CD8-positive, alpha-beta memory T cell (primary cell): Measurements from ENCODE around the gene TENM3. TPM values are rescaled to one million over a fixed set of nuclear protein-coding genes. Genes with fewer than 3 reads are reported as not detected.
"Not testable (repeated sequence)": the region's sequence is repeated elsewhere in the genome, so short reads cannot be mapped to it uniquely, and the experiment has no call there.

ENCODE experiments used
- CTCF ChIA-PET: fragments of 350-600 bp; sonication (Branson Sonifier 250); formaldehyde crosslinking; loops from one replicate; lab custom pipeline; 2021; ENCODE audit warnings: antibody characterized with exemption; lab: Charles Lee
- POLR2A ChIA-PET: fragments of 350-600 bp; sonication (Branson Sonifier 250); formaldehyde crosslinking; loops from one replicate; lab custom pipeline; 2021; ENCODE audit warnings: antibody characterized with exemption; lab: Charles Lee
- DNase-seq, 5 donors: peaks; one replicate each; pipeline versions ENCODE4 v3.0.0 to v3.0.0-alpha.2; 2020 to 2022; ENCODE audit warnings: mixed read lengths in 1 of 5
- H3K27ac ChIP-seq: one replicate; pipeline ENCODE4 v1.7.0; 2013; ENCODE audit warnings: low read depth, mild to moderate bottlenecking, low read length, moderate library complexity
- H3K27me3 ChIP-seq: 2 replicates; pipeline ENCODE4 v1.7.0; 2013; ENCODE audit warnings: low read length, mild to moderate bottlenecking; ENCODE audit not compliant: insufficient read depth, poor library complexity, severe bottlenecking
- H3K36me3 ChIP-seq: 2 replicates; pipeline ENCODE4 v1.7.0; 2013; ENCODE audit warnings: mild to moderate bottlenecking, low read length, moderate library complexity; ENCODE audit not compliant: insufficient read depth
- H3K4me1 ChIP-seq: 2 replicates; pipeline ENCODE4 v1.7.0; 2013; ENCODE audit warnings: mild to moderate bottlenecking, low read length, moderate library complexity; ENCODE audit not compliant: insufficient read depth
- H3K4me3 ChIP-seq: 2 replicates; pipeline ENCODE4 v1.7.0; 2013; ENCODE audit warnings: mild to moderate bottlenecking, low read length
- H3K9me3 ChIP-seq: 2 replicates; pipeline ENCODE4 v1.7.0; 2013; ENCODE audit warnings: mild to moderate bottlenecking, low read length
- H3K27ac Mint-ChIP-seq, 8 donors: one replicate each; pipeline ENCODE4 v1.8.0; 2020 to 2021; ENCODE audit warnings: mixed read lengths in 8 of 8, mild to moderate bottlenecking in 6 of 8, inconsistent platforms in 3 of 8, moderate library complexity in 3 of 8
- H3K27me3 Mint-ChIP-seq, 2 donors: one replicate each; pipeline ENCODE4 v1.8.0; 2020 to 2021; ENCODE audit warnings: mixed read lengths in 2 of 2, mild to moderate bottlenecking in 1 of 2, moderate library complexity in 1 of 2
- H3K36me3 Mint-ChIP-seq, 3 donors: one replicate each; pipeline ENCODE4 v1.8.0; 2020 to 2021; ENCODE audit warnings: mixed read lengths in 3 of 3, inconsistent platforms in 1 of 3, mild to moderate bottlenecking in 1 of 3
- H3K4me1 Mint-ChIP-seq, 3 donors: one replicate each; pipeline ENCODE4 v1.8.0; 2020 to 2021; ENCODE audit warnings: mixed read lengths in 3 of 3, inconsistent platforms in 1 of 3, mild to moderate bottlenecking in 1 of 3
- H3K4me3 Mint-ChIP-seq, 7 donors: one replicate each; pipeline ENCODE4 v1.8.0; 2020 to 2021; ENCODE audit warnings: mixed read lengths in 7 of 7, mild to moderate bottlenecking in 6 of 7, moderate library complexity in 4 of 7, inconsistent platforms in 2 of 7
- H3K9me3 Mint-ChIP-seq, 5 donors: one replicate each; pipeline ENCODE4 v1.8.0; 2020 to 2022; ENCODE audit warnings: mixed read lengths in 5 of 5, mild to moderate bottlenecking in 3 of 5, moderate library complexity in 2 of 5, inconsistent platforms in 1 of 5
- polyA plus RNA-seq: library from polyadenylated mRNA; unstranded; fragments of 300-500 nt; fragmentation: Illumina TruSeq; gene quantifications from one replicate; pipeline ENCODE4 v1.2.3, GENCODE V29; 2021
- total RNA-seq, 2 experiments: library from RNA; stranded (reverse); gene quantifications; one replicate each; pipeline ENCODE4 v1.2.3, GENCODE V29; 2021

TENM3 gene
- total and polyA plus RNA-seq, 3 experiments from 2014 or later = not detected

- Mint-ChIP-seq H3K4me1 (no peaks in the 10 kb centered on the region), H3K36me3 (no peaks in the 10 kb centered on the region), H3K27ac (no peak overlapping the region), H3K27me3 (no peaks in the 10 kb centered on the region), H3K4me3 (no peak overlapping the region), H3K9me3 (peaks cover 3 to 9% (median 9%) of the 10 kb centered on the region in 5 donors)
- Histone ChIP-seq H3K36me3 (no peaks in the 10 kb centered on the region), H3K27me3 (no peaks in the 10 kb centered on the region), H3K4me3 (no peak overlapping the region), H3K9me3 (no peaks in the 10 kb centered on the region), H3K27ac (no peak overlapping the region), H3K4me1 (no peaks in the 10 kb centered on the region)
- no peak for DNase-seq
- POLR2A ChIA-PET = no interaction called here
- CTCF ChIA-PET = no interaction called here
Observed at GRCh38 chr4:182240161-182241130, 2.8 kb upstream of the TENM3 start.

GRCh38 chr4:182242260-182242659 lies 942 bp upstream of the TENM3 start:
- H3K4me1 Mint-ChIP-seq, H3K4me1 ChIP-seq, H3K27me3 Mint-ChIP-seq, H3K4me3 Mint-ChIP-seq, POLR2A ChIA-PET, H3K27ac ChIP-seq, H3K4me3 ChIP-seq, H3K9me3 ChIP-seq, H3K27ac Mint-ChIP-seq, H3K36me3 Mint-ChIP-seq, DNase-seq, H3K27me3 ChIP-seq, CTCF ChIA-PET, H3K36me3 ChIP-seq: not testable (repeated sequence)
- peaks cover 5 to 11% (median 6%) of the 10 kb centered on the region in 5 donors for H3K9me3 Mint-ChIP-seq

- H3K4me1 ChIP-seq = no peaks in the 10 kb centered on the region
Observed at GRCh38 chr4:182242787-182243186, 415 bp upstream of the TENM3 start.

GRCh38 chr4:182245041-182245440 lies 1.8 kb downstream of the TENM3 start:
- Mint-ChIP-seq H3K9me3 (peaks cover 4 to 11% (median 9%) of the 10 kb centered on the region in 5 donors), H3K4me1 (no peaks in the 10 kb centered on the region), H3K27me3 (no peaks in the 10 kb centered on the region), H3K27ac (peak overlapping the region in 2 of 8 donors; percentile 15 to 38), H3K4me3 (no peak overlapping the region), H3K36me3 (no peaks in the 10 kb centered on the region)
- ChIA-PET POLR2A (no interaction called here), CTCF (no interaction called here)
- Histone ChIP-seq H3K36me3 (no peaks in the 10 kb centered on the region), H3K27ac (no peak overlapping the region), H3K4me1 (no peaks in the 10 kb centered on the region), H3K9me3 (no peaks in the 10 kb centered on the region), H3K4me3 (no peak overlapping the region), H3K27me3 (no peaks in the 10 kb centered on the region)
- DNase-seq = no peak

More at GRCh38 chr4:182242787-182243186, 415 bp upstream of the TENM3 start:
- Histone ChIP-seq H3K27me3 (no peaks in the 10 kb centered on the region), H3K9me3 (no peaks in the 10 kb centered on the region), H3K36me3 (no peaks in the 10 kb centered on the region), H3K27ac (no peak overlapping the region), H3K4me3 (no peak overlapping the region)
- no peaks in the 10 kb centered on the region for H3K27me3 Mint-ChIP-seq
- H3K4me1 Mint-ChIP-seq = no peaks in the 10 kb centered on the region
- H3K4me3 Mint-ChIP-seq = no peak overlapping the region
- no peak for DNase-seq
- peaks cover 2 to 11% (median 6%) of the 10 kb centered on the region in 5 donors for H3K9me3 Mint-ChIP-seq
- no peaks in the 10 kb centered on the region for H3K36me3 Mint-ChIP-seq
- ChIA-PET CTCF (no interaction called here), POLR2A (no interaction called here)
- H3K27ac Mint-ChIP-seq = no peak overlapping the region

GRCh38 chr4:182245541-182246215 lies 2.5 kb downstream of the TENM3 start:
- Mint-ChIP-seq H3K4me1 (no peaks in the 10 kb centered on the region), H3K36me3 (no peaks in the 10 kb centered on the region), H3K4me3 (no peak overlapping the region), H3K27me3 (no peaks in the 10 kb centered on the region), H3K9me3 (peaks cover 4 to 11% (median 9%) of the 10 kb centered on the region in 5 donors), H3K27ac (peak overlapping the region in 1 of 8 donors; percentile 38)
- POLR2A ChIA-PET = no interaction called here
- Histone ChIP-seq H3K27ac (no peak overlapping the region), H3K36me3 (no peaks in the 10 kb centered on the region), H3K9me3 (no peaks in the 10 kb centered on the region), H3K4me3 (no peak overlapping the region), H3K4me1 (no peaks in the 10 kb centered on the region), H3K27me3 (no peaks in the 10 kb centered on the region)
- no peak for DNase-seq
- CTCF ChIA-PET = no interaction called here

- Histone ChIP-seq H3K27ac (no peak overlapping the region), H3K4me1 (no peaks in the 10 kb centered on the region), H3K27me3 (no peaks in the 10 kb centered on the region), H3K4me3 (no peak overlapping the region), H3K36me3 (no peaks in the 10 kb centered on the region), H3K9me3 (no peaks in the 10 kb centered on the region)
- no peak overlapping the region for H3K27ac Mint-ChIP-seq
- H3K4me1 Mint-ChIP-seq = no peaks in the 10 kb centered on the region
- ChIA-PET CTCF (no interaction called here), POLR2A (no interaction called here)
- H3K4me3 Mint-ChIP-seq = no peak overlapping the region
- H3K36me3 Mint-ChIP-seq = no peaks in the 10 kb centered on the region
- no peaks in the 10 kb centered on the region for H3K27me3 Mint-ChIP-seq
- DNase-seq = no peak
- peaks cover 4 to 9% (median 7%) of the 10 kb centered on the region in 5 donors for H3K9me3 Mint-ChIP-seq
Observed at GRCh38 chr4:182246401-182247205, 3.4 kb downstream of the TENM3 start.

- H3K4me1 Mint-ChIP-seq = no peaks in the 10 kb centered on the region
- ChIA-PET POLR2A (no interaction called here), CTCF (no interaction called here)
Observed at GRCh38 chr4:182248295-182248694, 5.1 kb downstream of the TENM3 start.

More at GRCh38 chr4:182248295-182248694, 5.1 kb downstream of the TENM3 start:
- H3K9me3 Mint-ChIP-seq = peaks cover 0 to 5% (median 4%) of the 10 kb centered on the region in 5 donors
- H3K27me3 ChIP-seq = no peaks in the 10 kb centered on the region
- DNase-seq = no peak
- no peaks in the 10 kb centered on the region for H3K9me3 ChIP-seq
- no peak overlapping the region for H3K4me3 Mint-ChIP-seq
- H3K27me3 Mint-ChIP-seq = no peaks in the 10 kb centered on the region
- H3K4me3 ChIP-seq = no peak overlapping the region
- H3K4me1 ChIP-seq = no peaks in the 10 kb centered on the region
- H3K27ac Mint-ChIP-seq = no peak overlapping the region
- H3K27ac ChIP-seq = no peak overlapping the region
- H3K36me3 ChIP-seq = no peaks in the 10 kb centered on the region
- H3K36me3 Mint-ChIP-seq = no peaks in the 10 kb centered on the region
